Measurements from ENCODE around the gene FAM210A. TPM values are rescaled to one million over a fixed set of nuclear protein-coding genes. Genes with fewer than 3 reads are reported as not detected.

The FAM210A gene
- polyA plus RNA-seq, 1 of the 3 experiments (the other 2 are of a cell fraction), result 10.6 TPM

DNA sequence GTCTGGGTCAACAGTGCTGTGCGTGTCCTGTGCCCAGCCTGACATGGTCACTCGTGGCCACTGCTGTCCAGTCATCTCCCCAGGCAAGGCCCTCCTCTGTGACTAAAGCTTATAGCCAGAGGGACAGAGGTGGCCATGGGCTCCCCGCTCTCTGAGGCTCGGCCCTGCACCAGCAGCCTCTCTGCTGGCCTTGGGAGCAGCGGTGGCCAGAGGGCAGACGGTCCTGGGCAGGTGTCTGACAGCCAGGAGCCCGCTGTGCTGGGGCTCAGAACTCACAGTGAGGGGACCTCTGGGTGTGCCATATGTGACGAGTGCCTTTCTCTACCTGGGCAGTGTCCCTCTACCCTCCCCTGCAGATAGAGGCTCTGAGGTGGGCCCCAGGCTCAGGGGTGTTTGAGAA, 98.7 kb downstream of the FAM210A start:
- H3K27me3 ChIP-seq (ENCODE audit: insufficient read depth), result no peaks in the 10 kb centered on the region
- H3K79me2 ChIP-seq (ENCODE audit: insufficient read depth), result no peaks in the 10 kb centered on the region
- POLR2A ChIA-PET, result no interaction called here
- no peaks in the 10 kb centered on the region for H3K9me2 ChIP-seq
- H3K4me2 ChIP-seq, result no peak overlapping the region
- no peak overlapping the region; a peak in 1 of 4 replicates for H3K27ac ChIP-seq (ENCODE audit: low read depth in 2 of 2, low read length in 1 of 2)
- CTCF ChIA-PET, result interaction anchor here (1.3 to 4.2 kb wide), 3 partner anchors 68 to 468 kb away, joined by 4 to 79 read pairs (median 21); no protein-coding TSS in a partner anchor
- no peaks in the 10 kb centered on the region for H3K36me3 ChIP-seq (replicated peaks in 1 of 2; ENCODE audit: control insufficient read depth in 1 of 2, insufficient read depth in 2 of 2, low read length in 1 of 2)
- DNase-seq, result no peak
- no peak for TF ChIP-seq MEF2A (IDR thresholded peaks at IDR 0.05; ENCODE audit: borderline replicate concordance, low read depth)
- no peak for TF ChIP-seq SMC3 (IDR thresholded peaks at IDR 0.05; ENCODE audit: low read depth, low read length)
- H2AFZ ChIP-seq (ENCODE audit: low read depth), result no peak overlapping the region
- H4K20me1 ChIP-seq (ENCODE audit: insufficient read depth), result no peaks in the 10 kb centered on the region
- H3K9ac ChIP-seq, result no peak overlapping the region
- no peaks in the 10 kb centered on the region for H3K9me3 ChIP-seq
- 59% methylated on average over 2 of the region's 8 CpGs for WGBS (ENCODE audit: low lambda C conversion rate)
- H3K4me1 ChIP-seq (ENCODE audit: control insufficient read depth in 1 of 2, insufficient read depth in 2 of 2, low read depth in 1 of 2, low read length in 1 of 2), result peaks cover 0 to 36% of the 10 kb centered on the region in 2 experiments; a peak in 2 of 4 replicates
- no peaks in the 10 kb centered on the region for H3F3A ChIP-seq (replicated peaks; ENCODE audit: insufficient read depth)
- H3K4me3 ChIP-seq (ENCODE audit: low read depth in 2 of 2, low read length in 1 of 2), result no peak overlapping the region

DNA sequence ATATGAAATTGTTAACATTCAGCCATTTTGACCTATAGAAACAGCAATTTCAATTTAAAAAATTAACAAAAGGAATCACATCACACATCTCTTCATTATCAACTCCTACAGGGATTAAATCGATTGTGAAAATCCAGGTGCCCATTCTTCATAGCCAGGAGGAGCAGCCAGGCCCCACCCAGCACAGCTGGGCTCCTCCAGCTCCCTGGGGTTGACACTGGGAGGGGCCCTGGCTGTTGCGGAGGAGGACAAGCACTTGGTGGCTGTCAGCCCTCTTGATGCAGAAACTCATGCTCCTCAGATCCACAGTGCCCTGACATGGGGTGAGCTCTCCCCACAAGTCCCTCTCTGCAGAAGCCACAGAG, 99.8 kb downstream of the FAM210A start:
- H3K79me2 ChIP-seq (ENCODE audit: insufficient read depth), result no peaks in the 10 kb centered on the region
- no peaks in the 10 kb centered on the region for H3K9me2 ChIP-seq
- no peaks in the 10 kb centered on the region for H3K9me3 ChIP-seq
- 17% methylated on average over 1 of the region's 2 CpGs for WGBS (ENCODE audit: low lambda C conversion rate)
- no peak overlapping the region for H3K4me3 ChIP-seq (ENCODE audit: low read depth in 2 of 2, low read length in 1 of 2)
- TF ChIP-seq RCOR1 (IDR thresholded peaks at IDR 0.05; ENCODE audit: low read length) (no peak), FOXJ3 (CRISPR knock-in tag; IDR thresholded peaks at IDR 0.05) (no peak), MXI1 (IDR thresholded peaks at IDR 0.05; ENCODE audit: low read depth, low read length) (no peak), TAF1 (IDR thresholded peaks at IDR 0.05; ENCODE audit: borderline replicate concordance, low read depth, low read length) (no peak), FOSL2 (IDR thresholded peaks at IDR 0.05; ENCODE audit: borderline replicate concordance, low read depth) (no peak), JUND (IDR thresholded peaks at IDR 0.05) (no peak), EP300 (IDR thresholded peaks at IDR 0.05; ENCODE audit: borderline replicate concordance in 1 of 2, low read depth in 1 of 2, low read length in 1 of 2) (no peak), MAX (IDR thresholded peaks at IDR 0.05; ENCODE audit: low read depth) (no peak), CTCF (IDR thresholded peaks at IDR 0.05) (no peak), RXRA (IDR thresholded peaks at IDR 0.05; ENCODE audit: borderline replicate concordance, low read depth) (no peak), CHD2 (IDR thresholded peaks at IDR 0.05; ENCODE audit: low read length, partially characterized antibody) (no peak), RFX5 (IDR thresholded peaks at IDR 0.05; ENCODE audit: low read length) (no peak), NRF1 (IDR thresholded peaks at IDR 0.05; ENCODE audit: low read depth, low read length) (no peak), RAD21 (IDR thresholded peaks at IDR 0.05; ENCODE audit: low read length) (no peak), USF1 (IDR thresholded peaks at IDR 0.05; ENCODE audit: borderline replicate concordance, low read depth) (no peak), ELF1 (IDR thresholded peaks at IDR 0.05) (no peak), POLR2AphosphoS5 (IDR thresholded peaks at IDR 0.05; ENCODE audit: low read depth, low read length) (no peak), MEF2A (IDR thresholded peaks at IDR 0.05; ENCODE audit: borderline replicate concordance, low read depth) (no peak)
- TF ChIP-seq, protein P1, sequence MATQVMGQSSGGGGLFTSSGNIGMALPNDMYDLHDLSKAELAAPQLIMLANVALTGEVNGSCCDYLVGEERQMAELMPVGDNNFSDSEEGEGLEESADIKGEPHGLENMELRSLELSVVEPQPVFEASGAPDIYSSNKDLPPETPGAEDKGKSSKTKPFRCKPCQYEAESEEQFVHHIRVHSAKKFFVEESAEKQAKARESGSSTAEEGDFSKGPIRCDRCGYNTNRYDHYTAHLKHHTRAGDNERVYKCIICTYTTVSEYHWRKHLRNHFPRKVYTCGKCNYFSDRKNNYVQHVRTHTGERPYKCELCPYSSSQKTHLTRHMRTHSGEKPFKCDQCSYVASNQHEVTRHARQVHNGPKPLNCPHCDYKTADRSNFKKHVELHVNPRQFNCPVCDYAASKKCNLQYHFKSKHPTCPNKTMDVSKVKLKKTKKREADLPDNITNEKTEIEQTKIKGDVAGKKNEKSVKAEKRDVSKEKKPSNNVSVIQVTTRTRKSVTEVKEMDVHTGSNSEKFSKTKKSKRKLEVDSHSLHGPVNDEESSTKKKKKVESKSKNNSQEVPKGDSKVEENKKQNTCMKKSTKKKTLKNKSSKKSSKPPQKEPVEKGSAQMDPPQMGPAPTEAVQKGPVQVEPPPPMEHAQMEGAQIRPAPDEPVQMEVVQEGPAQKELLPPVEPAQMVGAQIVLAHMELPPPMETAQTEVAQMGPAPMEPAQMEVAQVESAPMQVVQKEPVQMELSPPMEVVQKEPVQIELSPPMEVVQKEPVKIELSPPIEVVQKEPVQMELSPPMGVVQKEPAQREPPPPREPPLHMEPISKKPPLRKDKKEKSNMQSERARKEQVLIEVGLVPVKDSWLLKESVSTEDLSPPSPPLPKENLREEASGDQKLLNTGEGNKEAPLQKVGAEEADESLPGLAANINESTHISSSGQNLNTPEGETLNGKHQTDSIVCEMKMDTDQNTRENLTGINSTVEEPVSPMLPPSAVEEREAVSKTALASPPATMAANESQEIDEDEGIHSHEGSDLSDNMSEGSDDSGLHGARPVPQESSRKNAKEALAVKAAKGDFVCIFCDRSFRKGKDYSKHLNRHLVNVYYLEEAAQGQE (IDR thresholded peaks at IDR 0.05; ENCODE audit: low read depth, low read length), result no peak
- H3K9ac ChIP-seq, result no peak overlapping the region
- CTCF ChIA-PET, result interaction anchor here (0.6 to 0.9 kb wide), 4 partner anchors 69 to 514 kb away, joined by 3 to 6 read pairs (median 3); no protein-coding TSS in a partner anchor
- H3K27me3 ChIP-seq (ENCODE audit: insufficient read depth), result no peaks in the 10 kb centered on the region
- DNase-seq, result no peak
- no peak overlapping the region for H2AFZ ChIP-seq (ENCODE audit: low read depth)
- no peaks in the 10 kb centered on the region for H4K20me1 ChIP-seq (ENCODE audit: insufficient read depth)
- POLR2A ChIA-PET, result no interaction called here
- H3K36me3 ChIP-seq (replicated peaks in 1 of 2; ENCODE audit: control insufficient read depth in 1 of 2, insufficient read depth in 2 of 2, low read length in 1 of 2), result no peaks in the 10 kb centered on the region
- no peak overlapping the region for H3K27ac ChIP-seq (ENCODE audit: low read depth in 2 of 2, low read length in 1 of 2)
- no peaks in the 10 kb centered on the region for H3F3A ChIP-seq (replicated peaks; ENCODE audit: insufficient read depth)
- H3K4me1 ChIP-seq (ENCODE audit: control insufficient read depth in 1 of 2, insufficient read depth in 2 of 2, low read depth in 1 of 2, low read length in 1 of 2), result peaks cover 0 to 36% of the 10 kb centered on the region in 2 experiments; a peak in 2 of 4 replicates
- no peak overlapping the region for H3K4me2 ChIP-seq

Data from SK-N-SH (cell line).